Stimulated activated CD8-positive, alpha-beta memory T cell treated with anti-CD3 and anti-CD28 coated beads, Interleukin-12 subunit alpha, Interleukin-12 subunit beta, amount 100 ng/mL, for 4 hours (primary cell): ENCODE results near the gene C4B.
"Not testable (repeated sequence)": the region's sequence is repeated elsewhere in the genome, so short reads cannot be mapped to it uniquely, and the experiment has no call there.

Source experiments
- DNase-seq: peaks from one replicate; pipeline ENCODE4 v3.0.0-alpha.2; 2020; ENCODE audit warnings: low read depth

Gene C4B

DNA sequence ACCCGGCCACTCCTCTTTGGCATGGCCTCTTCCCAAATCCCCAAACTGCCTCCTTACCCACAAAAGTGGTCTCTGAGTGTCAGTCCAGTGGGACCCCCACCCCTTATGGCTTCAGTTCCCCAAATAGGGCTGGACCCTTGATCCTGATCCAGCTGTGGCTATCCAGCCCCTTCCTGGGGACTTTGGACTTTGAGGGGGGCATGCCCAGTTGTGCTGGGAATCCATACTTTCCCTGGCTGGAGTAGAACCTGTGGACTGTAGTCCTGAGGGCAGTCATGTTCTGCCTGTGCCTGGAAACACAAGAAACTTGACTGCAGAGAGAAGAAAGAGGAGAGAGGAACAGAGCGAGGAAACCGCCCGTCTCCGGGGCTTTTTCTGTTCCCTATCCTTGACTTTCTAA, 22.5 kb downstream of the C4B start:
- DNase-seq: not testable (repeated sequence)

DNA sequence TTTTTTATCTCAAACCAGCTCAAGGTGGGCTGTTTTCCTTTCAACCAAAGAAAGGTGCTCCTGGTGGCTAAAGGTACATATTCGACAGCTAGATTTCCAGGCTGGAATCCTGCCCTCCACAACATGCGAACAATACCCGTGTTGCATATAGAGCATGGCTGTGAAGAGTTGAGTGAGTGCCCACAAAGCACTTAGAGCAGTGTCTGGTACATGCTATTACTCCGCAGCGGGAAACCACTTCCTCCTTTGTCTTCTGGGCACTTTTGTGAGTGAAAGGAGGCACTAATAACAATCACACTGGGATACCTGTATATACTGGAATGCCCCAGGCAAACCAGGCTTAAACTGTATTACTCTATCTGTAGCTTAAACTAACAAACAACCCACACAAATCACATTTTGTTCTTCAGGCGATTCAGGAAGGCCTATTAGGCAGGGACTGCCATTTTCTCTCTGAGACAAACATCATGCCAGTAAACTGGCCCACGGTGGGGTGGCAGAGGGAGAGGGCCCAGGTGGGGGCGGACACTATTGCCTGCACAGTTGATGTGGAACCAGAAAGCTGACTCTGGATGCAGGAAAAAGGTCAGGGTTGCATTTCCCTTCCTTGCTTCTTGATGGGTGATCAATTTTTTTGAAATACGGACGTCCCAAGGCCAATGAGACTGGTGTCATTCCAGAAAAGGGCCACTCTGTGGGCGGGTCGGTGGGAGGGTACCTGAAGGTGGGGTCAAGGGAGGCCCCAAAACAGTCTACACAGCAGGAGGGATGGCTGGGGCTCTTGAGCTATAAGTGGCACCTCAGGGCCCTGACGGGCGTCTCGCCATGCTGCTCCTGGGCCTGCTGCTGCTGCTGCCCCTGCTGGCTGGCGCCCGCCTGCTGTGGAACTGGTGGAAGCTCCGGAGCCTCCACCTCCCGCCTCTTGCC, 23.3 kb downstream of the C4B start, which contains the start of gene CYP21A2:
Gene CYP21A2 (plus strand): TSS at position 818 of the 927 bp plus-strand sequence. CDS start 8 bp downstream, at position 826.
- not testable (repeated sequence) for DNase-seq

DNA sequence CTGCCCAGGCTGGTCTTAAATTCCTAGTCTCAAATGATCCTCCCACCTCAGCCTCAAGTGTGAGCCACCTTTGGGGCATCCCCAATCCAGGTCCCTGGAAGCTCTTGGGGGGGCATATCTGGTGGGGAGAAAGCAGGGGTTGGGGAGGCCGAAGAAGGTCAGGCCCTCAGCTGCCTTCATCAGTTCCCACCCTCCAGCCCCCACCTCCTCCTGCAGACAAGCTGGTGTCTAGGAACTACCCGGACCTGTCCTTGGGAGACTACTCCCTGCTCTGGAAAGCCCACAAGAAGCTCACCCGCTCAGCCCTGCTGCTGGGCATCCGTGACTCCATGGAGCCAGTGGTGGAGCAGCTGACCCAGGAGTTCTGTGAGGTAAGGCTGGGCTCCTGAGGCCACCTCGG, 24.3 kb downstream of the C4B start:
- DNase-seq: not testable (repeated sequence)

DNA sequence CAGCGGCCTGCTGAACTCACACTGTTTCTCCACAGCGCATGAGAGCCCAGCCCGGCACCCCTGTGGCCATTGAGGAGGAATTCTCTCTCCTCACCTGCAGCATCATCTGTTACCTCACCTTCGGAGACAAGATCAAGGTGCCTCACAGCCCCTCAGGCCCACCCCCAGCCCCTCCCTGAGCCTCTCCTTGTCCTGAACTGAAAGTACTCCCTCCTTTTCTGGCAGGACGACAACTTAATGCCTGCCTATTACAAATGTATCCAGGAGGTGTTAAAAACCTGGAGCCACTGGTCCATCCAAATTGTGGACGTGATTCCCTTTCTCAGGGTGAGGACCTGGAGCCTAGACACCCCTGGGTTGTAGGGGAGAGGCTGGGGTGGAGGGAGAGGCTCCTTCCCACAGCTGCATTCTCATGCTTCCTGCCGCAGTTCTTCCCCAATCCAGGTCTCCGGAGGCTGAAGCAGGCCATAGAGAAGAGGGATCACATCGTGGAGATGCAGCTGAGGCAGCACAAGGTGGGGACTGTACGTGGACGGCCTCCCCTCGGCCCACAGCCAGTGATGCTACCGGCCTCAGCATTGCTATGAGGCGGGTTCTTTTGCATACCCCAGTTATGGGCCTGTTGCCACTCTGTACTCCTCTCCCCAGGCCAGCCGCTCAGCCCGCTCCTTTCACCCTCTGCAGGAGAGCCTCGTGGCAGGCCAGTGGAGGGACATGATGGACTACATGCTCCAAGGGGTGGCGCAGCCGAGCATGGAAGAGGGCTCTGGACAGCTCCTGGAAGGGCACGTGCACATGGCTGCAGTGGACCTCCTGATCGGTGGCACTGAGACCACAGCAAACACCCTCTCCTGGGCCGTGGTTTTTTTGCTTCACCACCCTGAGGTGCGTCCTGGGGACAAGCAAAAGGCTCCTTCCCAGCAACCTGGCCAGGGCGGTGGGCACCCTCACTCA, 25.0 kb downstream of the C4B start:
- DNase-seq: not testable (repeated sequence)

DNA sequence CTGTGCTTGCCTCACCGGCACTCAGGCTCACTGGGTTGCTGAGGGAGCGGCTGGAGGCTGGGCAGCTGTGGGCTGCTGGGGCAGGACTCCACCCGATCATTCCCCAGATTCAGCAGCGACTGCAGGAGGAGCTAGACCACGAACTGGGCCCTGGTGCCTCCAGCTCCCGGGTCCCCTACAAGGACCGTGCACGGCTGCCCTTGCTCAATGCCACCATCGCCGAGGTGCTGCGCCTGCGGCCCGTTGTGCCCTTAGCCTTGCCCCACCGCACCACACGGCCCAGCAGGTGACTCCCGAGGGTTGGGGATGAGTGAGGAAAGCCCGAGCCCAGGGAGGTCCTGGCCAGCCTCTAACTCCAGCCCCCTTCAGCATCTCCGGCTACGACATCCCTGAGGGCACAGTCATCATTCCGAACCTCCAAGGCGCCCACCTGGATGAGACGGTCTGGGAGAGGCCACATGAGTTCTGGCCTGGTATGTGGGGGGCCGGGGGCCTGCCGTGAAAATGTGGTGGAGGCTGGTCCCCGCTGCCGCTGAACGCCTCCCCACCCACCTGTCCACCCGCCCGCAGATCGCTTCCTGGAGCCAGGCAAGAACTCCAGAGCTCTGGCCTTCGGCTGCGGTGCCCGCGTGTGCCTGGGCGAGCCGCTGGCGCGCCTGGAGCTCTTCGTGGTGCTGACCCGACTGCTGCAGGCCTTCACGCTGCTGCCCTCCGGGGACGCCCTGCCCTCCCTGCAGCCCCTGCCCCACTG, 25.9 kb downstream of the C4B start:
- DNase-seq: not testable (repeated sequence)

DNA sequence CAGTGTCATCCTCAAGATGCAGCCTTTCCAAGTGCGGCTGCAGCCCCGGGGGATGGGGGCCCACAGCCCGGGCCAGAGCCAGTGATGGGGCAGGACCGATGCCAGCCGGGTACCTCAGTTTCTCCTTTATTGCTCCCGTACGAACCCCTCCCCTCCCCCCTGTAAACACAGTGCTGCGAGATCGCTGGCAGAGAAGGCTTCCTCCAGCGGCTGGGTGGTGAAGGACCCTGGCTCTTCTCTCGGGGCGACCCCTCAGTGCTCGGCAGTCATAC, 26.4 kb downstream of the C4B start:
- DNase-seq: not testable (repeated sequence)

DNA sequence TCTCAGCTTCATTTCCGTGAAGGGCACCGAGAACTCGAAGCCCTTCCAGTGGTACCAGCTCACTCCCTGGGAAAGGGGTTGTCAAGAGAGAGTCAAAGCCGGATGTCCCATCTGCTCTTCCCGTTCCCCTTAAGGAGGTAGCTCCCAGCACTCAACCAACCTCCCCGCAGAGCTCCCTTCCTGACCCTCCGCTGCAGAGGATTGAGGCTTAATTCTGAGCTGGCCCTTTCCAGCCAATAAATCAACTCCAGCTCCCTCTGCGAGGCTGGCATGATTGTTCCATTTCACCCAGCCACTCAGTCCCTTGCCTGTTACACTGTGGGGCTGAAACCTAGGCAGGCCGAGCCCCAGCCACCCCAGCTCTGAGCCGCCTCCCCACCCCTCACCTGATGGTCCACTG, 26.8 kb downstream of the C4B start:
- not testable (repeated sequence) for DNase-seq

DNA sequence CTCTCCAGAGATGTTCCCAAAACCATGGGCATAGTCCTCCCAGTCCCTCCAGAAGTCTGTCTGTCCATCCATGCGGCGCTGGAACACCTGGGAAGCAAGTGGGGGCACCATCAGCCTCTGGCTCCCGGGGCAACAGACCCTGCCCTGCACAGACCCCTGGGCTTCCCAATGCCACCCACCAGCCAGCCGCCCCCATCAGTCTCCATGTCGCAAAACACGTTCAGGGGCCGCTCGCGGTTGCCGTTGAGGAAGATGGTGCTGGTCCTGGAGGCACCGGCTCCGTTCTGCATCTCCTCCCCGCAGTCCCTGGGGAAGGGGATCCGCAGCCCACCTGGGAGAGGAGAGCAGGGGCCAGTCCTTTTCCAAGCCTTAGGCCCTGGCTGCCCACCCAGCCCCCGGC, 27.7 kb downstream of the C4B start:
- DNase-seq: not testable (repeated sequence)

DNA sequence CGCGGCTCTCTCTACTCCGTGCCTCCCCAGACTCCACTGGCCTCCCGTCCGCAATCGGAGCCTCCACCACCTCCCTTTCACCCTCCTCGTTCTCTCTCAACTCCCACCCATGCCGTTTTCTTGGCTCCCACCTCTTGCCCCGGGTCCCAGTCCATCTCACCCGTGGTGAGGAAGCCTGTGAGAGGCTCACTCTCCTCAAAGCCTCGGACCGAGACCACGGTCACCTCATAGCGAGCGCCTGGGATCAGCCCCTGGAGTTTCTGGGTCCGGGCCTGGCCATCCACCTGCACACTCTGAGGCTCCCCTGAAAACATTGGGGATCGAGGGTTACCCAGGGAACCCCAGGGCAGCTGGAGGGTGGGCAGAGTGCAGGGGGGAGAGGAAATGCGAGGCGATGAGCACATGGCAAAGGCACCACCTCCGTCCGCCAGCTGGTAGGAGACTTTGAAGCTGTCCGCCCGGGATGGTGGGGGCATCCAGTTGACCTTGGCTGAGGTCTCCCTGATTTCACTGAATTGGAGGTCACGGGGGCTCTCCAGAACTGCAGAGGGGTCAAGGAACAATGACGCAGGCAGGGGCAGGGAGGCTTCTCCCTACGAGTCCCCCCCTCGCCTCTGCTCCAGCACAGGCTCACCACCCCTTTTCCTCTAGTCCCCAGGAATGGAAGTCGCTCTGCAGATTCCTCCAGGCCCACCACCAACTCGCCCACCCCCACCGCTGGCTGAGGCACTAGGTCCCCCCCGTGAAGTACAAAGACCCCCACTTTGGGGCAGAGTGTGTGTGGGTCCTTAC, 29.2 kb downstream of the C4B start:
- not testable (repeated sequence) for DNase-seq

DNA sequence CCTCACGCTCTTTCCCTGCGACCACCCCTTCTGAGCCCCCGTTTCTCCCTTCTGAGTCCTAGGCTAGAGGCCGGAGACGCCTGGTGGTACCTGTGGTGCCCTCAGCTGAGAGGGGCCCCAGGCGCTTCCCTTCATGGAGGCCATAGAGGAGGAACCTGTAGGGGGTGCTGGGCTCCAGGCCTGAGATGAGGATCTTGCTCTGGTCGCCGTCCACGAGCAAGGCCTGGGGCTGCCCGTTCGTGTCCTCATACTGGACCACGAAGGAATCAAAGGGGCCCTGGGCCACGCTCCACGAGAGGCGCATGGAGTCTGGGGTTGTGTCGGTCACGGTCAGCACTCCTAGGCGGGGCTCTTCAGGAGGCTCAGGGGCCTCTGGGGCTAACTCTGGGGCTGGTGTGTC, 30.3 kb downstream of the C4B start:
- not testable (repeated sequence) for DNase-seq

DNA sequence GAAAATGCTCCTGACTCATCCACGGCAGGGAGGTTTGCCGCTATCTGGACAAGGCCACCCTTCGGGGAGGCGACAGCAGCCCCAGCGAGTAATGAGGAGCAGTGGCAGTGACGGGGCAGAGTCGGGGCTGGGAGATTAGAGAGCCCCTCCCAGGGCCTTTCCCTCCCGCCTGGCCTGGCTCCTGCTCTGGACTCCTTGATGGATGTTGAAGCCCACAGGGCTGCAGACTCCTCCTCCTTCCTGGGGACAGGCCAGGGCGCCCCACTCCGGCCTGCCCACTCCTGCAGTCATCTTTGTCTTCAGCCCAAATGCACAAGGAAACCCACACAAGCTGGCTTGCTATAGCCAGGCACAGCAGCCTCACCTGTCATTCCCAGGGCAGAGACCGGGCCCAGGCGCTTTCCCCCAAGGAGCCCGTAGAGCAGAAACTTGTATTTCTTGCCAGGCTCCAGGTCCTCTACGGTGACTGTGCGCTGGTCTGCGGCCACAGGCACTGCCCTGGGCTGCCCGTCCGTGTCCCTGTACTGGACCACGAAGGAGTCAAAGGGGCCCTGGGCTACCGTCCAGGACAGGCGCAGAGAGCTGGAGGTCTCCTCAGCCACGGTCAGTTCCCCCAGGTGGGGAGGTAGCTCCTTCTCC, 31.3 kb downstream of the C4B start:
- DNase-seq: no peak

DNA sequence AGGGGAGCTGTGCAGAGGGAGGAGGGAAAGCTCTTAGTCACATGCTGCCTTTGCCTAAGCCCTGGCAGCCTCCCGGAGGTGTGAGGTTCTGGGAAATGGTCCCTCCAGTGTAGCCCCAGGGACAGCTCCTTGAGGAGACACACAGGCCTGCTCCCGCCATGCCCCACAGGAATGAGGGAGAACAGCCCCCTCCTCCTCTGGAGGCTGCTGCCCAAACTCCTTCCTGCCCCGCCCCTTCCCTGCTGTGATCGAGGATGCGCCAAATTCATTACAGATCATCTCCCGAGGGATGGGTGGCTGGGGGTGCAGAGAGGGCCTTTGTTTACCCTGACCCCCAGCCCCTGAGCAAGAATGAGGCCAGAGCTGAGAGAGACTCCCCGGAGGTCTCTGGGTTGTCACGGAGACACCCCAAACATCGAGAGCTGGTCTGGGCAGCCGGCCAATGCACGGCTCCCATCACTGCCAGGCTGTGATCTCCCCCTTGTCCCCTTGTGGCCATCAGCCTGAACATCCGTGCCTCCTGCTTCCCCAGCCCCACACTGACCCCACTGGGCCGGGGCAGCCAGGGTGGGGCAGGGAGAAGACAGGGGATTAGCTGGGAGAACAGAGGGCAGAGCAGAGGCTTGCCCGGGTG, 32.0 kb downstream of the C4B start:
- no peak for DNase-seq

DNA sequence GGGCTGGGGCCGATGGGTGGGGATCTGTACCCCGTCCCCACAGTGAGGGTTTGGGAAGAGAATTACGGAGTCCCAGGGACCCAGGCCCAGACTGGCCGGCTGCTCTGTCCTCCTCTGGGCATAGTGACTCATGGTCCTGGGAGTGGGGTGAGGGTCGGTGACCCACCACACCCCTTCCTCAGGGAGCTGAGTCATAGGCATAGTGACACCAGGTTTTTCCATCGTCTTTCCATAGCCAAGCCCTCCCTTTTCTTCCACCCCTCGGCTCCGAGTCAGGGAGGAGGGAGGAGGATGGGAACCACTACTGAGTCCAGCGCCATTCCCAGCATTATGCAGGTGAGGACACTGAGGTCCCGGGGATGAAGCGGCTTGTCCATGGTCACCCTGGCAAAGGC, 32.5 kb downstream of the C4B start:
- DNase-seq: no peak

DNA sequence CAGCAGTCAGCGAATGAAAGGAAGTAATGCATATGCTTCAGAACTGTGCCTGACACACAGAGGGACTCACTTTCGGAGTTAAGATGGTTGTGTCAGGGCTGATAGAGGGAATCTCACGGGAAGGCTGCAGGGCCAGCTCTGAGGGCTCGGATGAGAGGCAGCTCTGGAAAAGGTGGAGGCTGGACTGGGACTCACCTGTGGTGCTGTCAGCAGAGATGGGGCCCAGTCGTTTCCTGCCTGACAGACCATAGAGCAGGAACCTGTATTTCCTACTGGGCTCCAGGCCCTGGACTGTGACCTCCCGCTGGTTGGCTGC, 32.9 kb downstream of the C4B start:
- no peak for DNase-seq

DNA sequence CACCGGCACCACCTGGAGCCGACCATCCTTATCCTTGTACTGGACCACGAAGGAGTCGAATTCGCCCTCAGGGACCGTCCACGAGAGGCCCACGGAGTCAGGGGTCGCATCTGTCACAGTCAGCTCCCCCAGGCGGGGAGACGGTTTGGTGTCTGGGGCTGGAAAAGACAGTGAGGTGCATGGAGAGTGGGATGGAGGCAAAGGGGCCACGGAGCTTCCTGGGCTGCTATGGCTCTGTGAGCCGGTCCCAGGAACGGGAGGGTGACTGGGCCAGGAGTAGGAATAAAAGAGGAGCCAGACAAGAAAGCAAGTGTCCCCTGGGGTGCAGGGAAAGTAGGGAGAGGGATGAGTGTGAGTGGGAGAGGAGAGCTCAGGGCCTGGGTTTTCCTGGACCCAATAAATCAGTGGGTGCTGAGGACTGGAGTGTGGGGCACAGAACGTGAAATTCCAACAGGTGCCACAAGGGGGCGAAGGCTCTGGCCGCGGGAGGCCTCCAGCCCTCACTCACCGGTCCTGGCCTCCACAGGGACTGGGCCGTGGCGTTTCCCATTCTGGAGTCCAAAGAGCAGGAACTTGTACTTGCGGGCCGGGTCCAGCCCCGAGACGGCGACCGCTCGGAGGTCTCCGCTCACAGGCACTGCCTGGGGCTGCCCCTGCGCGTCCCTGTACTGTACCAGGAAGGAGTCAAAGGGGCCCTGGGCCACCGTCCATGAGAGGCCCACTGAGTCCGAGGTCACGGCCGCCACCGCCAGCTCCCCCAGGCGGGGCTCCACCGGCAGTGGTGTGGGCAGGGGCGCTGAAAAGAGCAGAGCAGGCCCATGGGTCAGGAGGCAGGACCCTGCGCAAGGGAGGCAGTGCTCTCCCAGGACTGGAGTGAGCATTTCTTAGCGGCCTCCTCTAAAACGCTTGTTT, 33.5 kb downstream of the C4B start:
- peak; percentile 37 for DNase-seq

DNA sequence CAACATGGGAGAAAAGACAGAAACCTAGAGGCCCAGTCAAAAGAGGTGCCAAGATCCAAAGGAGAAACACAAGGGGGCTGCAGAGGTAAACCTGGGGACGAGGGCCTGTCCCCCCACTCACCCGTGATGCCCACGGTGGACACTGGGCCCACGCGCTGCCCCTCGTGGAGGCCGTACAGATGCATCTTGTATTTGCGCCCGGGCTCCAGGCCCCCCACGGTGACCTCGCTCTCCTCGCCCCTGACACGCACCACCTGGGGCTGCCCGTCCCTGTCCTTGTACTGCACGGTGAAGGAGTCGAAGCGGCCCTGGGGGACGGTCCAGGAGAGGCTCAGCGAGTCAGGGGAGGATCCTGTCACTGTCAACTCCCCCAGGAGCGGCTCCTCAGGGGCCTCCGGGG, 34.6 kb downstream of the C4B start:
- DNase-seq: not testable (repeated sequence)

DNA sequence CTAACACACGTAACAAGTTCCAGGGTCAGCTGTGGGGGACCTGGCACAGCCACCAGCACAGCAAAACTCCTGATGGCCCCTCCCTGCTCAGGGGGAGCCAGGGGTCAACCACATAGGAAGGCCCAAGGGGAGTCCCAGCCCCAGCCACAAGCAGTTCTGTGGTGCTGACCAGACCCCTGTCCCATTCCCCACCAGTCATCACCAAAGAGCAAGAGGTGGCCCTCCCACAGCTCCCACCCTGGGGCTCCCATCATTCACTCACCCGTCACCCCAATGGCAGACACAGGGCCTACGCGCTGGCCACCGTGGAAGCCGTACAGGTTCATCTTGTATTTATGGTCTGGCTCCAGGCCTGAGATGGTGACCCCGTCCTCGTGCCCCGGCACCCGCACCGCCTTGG, 35.1 kb downstream of the C4B start:
- DNase-seq: not testable (repeated sequence)

DNA sequence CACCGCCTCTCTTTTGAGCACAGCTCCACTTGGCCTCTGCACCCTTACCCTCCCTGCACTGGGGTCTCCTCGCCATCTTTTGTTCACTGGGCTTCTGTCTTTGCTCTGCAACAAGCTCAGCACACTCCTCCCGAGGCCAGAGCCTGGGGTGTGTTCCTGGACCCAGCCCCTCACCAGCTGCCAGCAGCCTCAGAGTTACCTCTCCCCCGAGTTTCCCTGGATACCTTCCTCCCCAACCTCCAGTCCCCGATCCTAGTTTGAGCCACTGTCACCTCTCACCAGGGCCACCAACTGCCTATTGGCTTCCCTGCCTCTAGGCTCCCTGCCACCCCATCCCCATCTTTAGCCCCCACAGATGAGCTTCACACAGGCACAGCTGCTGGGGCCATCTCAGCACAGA, 36.0 kb downstream of the C4B start:
- no peak for DNase-seq

DNA sequence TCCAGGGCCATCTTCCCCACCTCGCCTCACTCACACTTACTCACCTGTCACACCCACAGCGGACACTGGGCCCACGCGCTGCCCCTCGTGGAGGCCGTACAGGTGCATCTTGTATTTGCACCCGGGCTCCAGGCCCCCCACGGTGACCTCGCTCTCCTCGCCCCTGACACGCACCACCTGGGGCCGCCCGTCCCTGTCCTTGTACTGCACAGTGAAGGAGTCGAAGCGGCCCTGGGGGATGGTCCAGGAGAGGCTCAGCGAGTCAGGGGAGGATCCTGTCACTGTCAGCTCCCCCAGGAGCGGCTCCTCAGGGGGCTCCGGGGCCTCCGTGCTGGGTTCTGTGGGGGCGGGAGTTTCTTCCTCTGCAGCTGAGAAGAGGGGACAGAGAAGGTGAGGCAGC, 38.0 kb downstream of the C4B start:
- DNase-seq: not testable (repeated sequence)
